Upper lobe of left lung (tissue), 4 donors: Measurements from ENCODE around the gene IGFL2.

Experiments used
- CTCF ChIP-seq, 6 experiments: fragments of 450-650 bp in 4 of 6; fragments of 200-600 bp in 2 of 6; sonication (generic) in 2 of 6; IDR thresholded peaks; one replicate each; pipeline ENCODE4 v1.5.1; 2016 to 2019; ENCODE audit warnings: antibody characterized with exemption in 6 of 6
- EP300 ChIP-seq, 4 donors: sonication (generic); formaldehyde crosslinking; IDR thresholded peaks; one replicate each; pipeline ENCODE4 v1.5.1; 2017; ENCODE audit warnings: antibody characterized with exemption in 4 of 4, control low read depth in 2 of 4
- POLR2A ChIP-seq, 4 donors: fragments of 450-650 bp; IDR thresholded peaks; one replicate each; pipeline ENCODE4 v1.5.1; 2016 to 2017; ENCODE audit warnings: antibody characterized with exemption in 4 of 4, mild to moderate bottlenecking in 2 of 4

GRCh38 chr19:46160233-46160775 lies 12.3 kb downstream of the IGFL2 start:
- TF ChIP-seq EP300 (IDR thresholded peaks at IDR 0.05) = no peak
- no peak for TF ChIP-seq CTCF (IDR thresholded peaks at IDR 0.05)
- TF ChIP-seq POLR2A (IDR thresholded peaks at IDR 0.05) = no peak
